HCT116 (cell line): ENCODE results near the gene ELOVL5. TPM values are rescaled to one million over a fixed set of nuclear protein-coding genes. Genes with fewer than 3 reads are reported as not detected.

Experiments
- ATAC-seq: fragments of 200-7000 bp; cut with Tn5 transposase; 2 replicates; pipeline ENCODE4 v1.9.1; 2020; ENCODE audit warnings: mild to moderate bottlenecking, moderate library complexity
- BruUV-seq: library from RNA; stranded (reverse); fragments of 400-500 nt; replicated peaks from 2 replicates; lab custom pipeline; 2021; lab: Mats Ljungman, UMichigan
- CTCF ChIA-PET: fragments of 300-600 bp; sonication (Branson Sonifier 250); formaldehyde crosslinking; loops from one replicate; lab custom pipeline; 2021; ENCODE audit warnings: antibody characterized with exemption; lab: Charles Lee
- POLR2A ChIA-PET: fragments of 300-600, 350-600 bp; sonication (Branson Sonifier 250); formaldehyde crosslinking; loops from one replicate; lab custom pipeline; 2021; ENCODE audit warnings: antibody characterized with exemption; lab: Charles Lee
- RAD21 ChIA-PET, 2 experiments: fragments of 300-600 bp; sonication (Branson Sonifier 250); formaldehyde crosslinking; loops; one replicate each; lab custom pipeline; 2023; ENCODE audit warnings: low total read pairs in 2 of 2; ENCODE audit not compliant: uncharacterized antibody in 2 of 2, unreplicated experiment in 2 of 2, low non-redundant PET in 1 of 2; lab: Charles Lee
- DNase-seq: peaks from one replicate; pipeline ENCODE4 v3.0.0-alpha.2; 2010; ENCODE audit warnings: low read depth, low spot score
- H2AFZ ChIP-seq: fragments of 200-600 bp; shearing (Covaris generic), sonication (generic); 2 replicates; pipeline ENCODE4 v1.6.1; 2017; ENCODE audit warnings: low read depth, mixed run types, mixed read lengths, antibody characterized with exemption, low read length; ENCODE audit not compliant: poor library complexity, severe bottlenecking
- H3K27ac ChIP-seq: 2 replicates; pipeline ENCODE4 v1.5.1; 2012; ENCODE audit warnings: low read depth, low read length
- H3K27me3 ChIP-seq: fragments of 200-600 bp; sonication (generic); 2 replicates; pipeline ENCODE4 v1.6.1; 2016; ENCODE audit warnings: mixed run types, low read length, mixed read lengths; ENCODE audit not compliant: insufficient read depth
- H3K36me3 ChIP-seq, 2 experiments: fragments of 200-500 bp in 1 of 2; fragments of 200-600 bp in 1 of 2; sonication (Bioruptor generic) in 1 of 2; sonication (generic) in 1 of 2; 2 replicates each; pipeline versions ENCODE4 v1.5.1 to v1.6.1; 2014 to 2016; ENCODE audit warnings: low read length in 2 of 2, inconsistent platforms in 1 of 2, mixed read lengths in 1 of 2, mixed run types in 1 of 2; ENCODE audit not compliant: insufficient read depth in 2 of 2, control insufficient read depth in 1 of 2
- H3K4me1 ChIP-seq, 2 experiments: fragments of 200-600 bp in 1 of 2; sonication (generic) in 1 of 2; 2 replicates each; pipeline versions ENCODE4 v1.5.1 to v1.6.1; 2012 to 2017; ENCODE audit warnings: low read length in 2 of 2, inconsistent platforms in 1 of 2, mild to moderate bottlenecking in 1 of 2, mixed read lengths in 1 of 2, mixed run types in 1 of 2, moderate library complexity in 1 of 2; ENCODE audit not compliant: insufficient read depth in 2 of 2, control insufficient read depth in 1 of 2
- H3K4me2 ChIP-seq: fragments of 200-600 bp; sonication (generic); 2 replicates; pipeline ENCODE4 v1.6.1; 2017; ENCODE audit warnings: mixed run types, low read length, mixed read lengths
- H3K4me3 ChIP-seq, 2 experiments: fragments of 200-600 bp in 1 of 2; sonication (generic) in 1 of 2; replicated peaks in 1 of 2; 2 replicates each; pipeline ENCODE4 v1.5.1; 2011 to 2016; ENCODE audit warnings: low read length in 2 of 2, control low read depth in 1 of 2, low read depth in 1 of 2, mild to moderate bottlenecking in 1 of 2, mixed read lengths in 1 of 2, mixed run types in 1 of 2
- H3K79me2 ChIP-seq: fragments of 200-600 bp; sonication (generic); 2 replicates; pipeline ENCODE4 v1.6.1; 2017; ENCODE audit warnings: mild to moderate bottlenecking, mixed run types, low read length, moderate library complexity, mixed read lengths; ENCODE audit not compliant: insufficient read depth
- H3K9ac ChIP-seq: fragments of 200-600 bp; sonication (generic); 2 replicates; pipeline ENCODE4 v1.6.1; 2016; ENCODE audit warnings: low read length, mixed read lengths
- H3K9me2 ChIP-seq: fragments of 200-600 bp; sonication (generic), shearing (Covaris generic); 2 replicates; pipeline ENCODE4 v1.6.1; 2017; ENCODE audit warnings: mixed run types, mild to moderate bottlenecking, moderate library complexity; ENCODE audit not compliant: insufficient read depth
- H3K9me3 ChIP-seq, 2 experiments: fragments of 200-500 bp in 1 of 2; fragments of 200-600 bp in 1 of 2; sonication (Bioruptor generic) in 1 of 2; sonication (generic) in 1 of 2; 2 replicates each; pipeline ENCODE4 v1.6.1; 2014 to 2017; ENCODE audit warnings: low read length in 2 of 2, mixed read lengths in 2 of 2, inconsistent platforms in 1 of 2, low read depth in 1 of 2, mild to moderate bottlenecking in 1 of 2, mixed run types in 1 of 2, moderate library complexity in 1 of 2; ENCODE audit not compliant: control insufficient read depth in 1 of 2, insufficient read depth in 1 of 2
- H4K20me1 ChIP-seq: fragments of 200-600 bp; sonication (generic), shearing (Covaris generic); 2 replicates; pipeline ENCODE4 v1.6.1; 2017; ENCODE audit warnings: mixed run types, mild to moderate bottlenecking, moderate library complexity; ENCODE audit not compliant: insufficient read depth
- ATF3 ChIP-seq: IDR thresholded peaks from 2 replicates; pipeline ENCODE4 v1.6.1; 2012
- CBX3 ChIP-seq: IDR thresholded peaks from 2 replicates; pipeline ENCODE4 v1.6.1; 2012; ENCODE audit warnings: low read depth
- CEBPB ChIP-seq: IDR thresholded peaks from 2 replicates; pipeline ENCODE4 v1.6.1; 2012; ENCODE audit warnings: low read depth
- CTCF ChIP-seq, 3 experiments: fragments of 200-600 bp in 1 of 3; sonication (generic) in 1 of 3; IDR thresholded peaks in 2 of 3; conservative IDR thresholded peaks in 1 of 3; 2 replicates each; pipeline ENCODE4 v1.5.1; 2012 to 2017; ENCODE audit warnings: low read depth in 2 of 3, low read length in 2 of 3, antibody characterized with exemption in 1 of 3, borderline replicate concordance in 1 of 3, control low read depth in 1 of 3, mild to moderate bottlenecking in 1 of 3, mixed read lengths in 1 of 3, mixed run types in 1 of 3, moderate library complexity in 1 of 3; ENCODE audit not compliant: insufficient read depth in 1 of 3
- EGR1 ChIP-seq: IDR thresholded peaks from 2 replicates; pipeline ENCODE4 v1.6.1; 2012; ENCODE audit warnings: low read depth
- EZH2 ChIP-seq: fragments of 200-600 bp; sonication (generic); IDR thresholded peaks from 2 replicates; pipeline ENCODE4 v1.6.1; 2017; ENCODE audit warnings: antibody characterized with exemption, mixed run types
- EZH2phosphoT487 ChIP-seq: fragments of 200-600 bp; IDR thresholded peaks from 2 replicates; pipeline ENCODE4 v1.6.1; 2018; ENCODE audit warnings: antibody characterized with exemption, borderline replicate concordance
- FOSL1 ChIP-seq: IDR thresholded peaks from 2 replicates; pipeline ENCODE4 v1.6.1; 2012; ENCODE audit warnings: low read depth
- POLR2A ChIP-seq: IDR thresholded peaks from 2 replicates; pipeline ENCODE4 v1.7.0; 2011; ENCODE audit warnings: borderline replicate concordance; ENCODE audit not compliant: insufficient read depth, insufficient read length; ENCODE audit errors: extremely low read depth
- RAD21 ChIP-seq: IDR thresholded peaks from 2 replicates; pipeline ENCODE4 v1.6.1; 2012; ENCODE audit warnings: low read depth, mild to moderate bottlenecking
- REST ChIP-seq: IDR thresholded peaks from 2 replicates; pipeline ENCODE4 v1.6.1; 2012; ENCODE audit warnings: low read depth
- SIN3A ChIP-seq: IDR thresholded peaks from 2 replicates; pipeline ENCODE4 v1.6.1; 2012; ENCODE audit warnings: low read depth
- SP1 ChIP-seq: IDR thresholded peaks from 2 replicates; pipeline ENCODE4 v1.6.1; 2012; ENCODE audit warnings: low read depth
- SRF ChIP-seq: IDR thresholded peaks from 2 replicates; pipeline ENCODE4 v1.6.1; 2012; ENCODE audit warnings: low read depth
- TCF7L2 ChIP-seq: IDR thresholded peaks from 2 replicates; pipeline ENCODE4 v1.7.0; 2011; ENCODE audit warnings: borderline replicate concordance, inconsistent platforms; ENCODE audit not compliant: insufficient read depth, insufficient read length; ENCODE audit errors: extremely low read depth
- ZFX ChIP-seq: fragments of 450-650 bp; IDR thresholded peaks from 2 replicates; pipeline ENCODE4 v1.6.1; 2017
- intact Hi-C: fragments of 100-400 bp; cut with micrococcal nuclease; formaldehyde crosslinking; loops from 2 replicates; pipeline ENCODE4 v1.10.0; 2022
- total RNA-seq: library from RNA; stranded (reverse); gene quantifications from one replicate; pipeline ENCODE4 v1.2.1, GENCODE V29; 2021; ENCODE audit not compliant: unreplicated experiment
- TF ChIP-seq, protein P1 (sequence below): IDR thresholded peaks from 2 replicates; pipeline ENCODE4 v1.6.1; 2011; ENCODE audit warnings: mild to moderate bottlenecking, low read length, moderate library complexity; ENCODE audit not compliant: insufficient replicate concordance; ENCODE audit errors: extremely low read depth
- TF ChIP-seq, protein P2 (sequence below): IDR thresholded peaks from 2 replicates; pipeline ENCODE4 v1.6.1; 2012

The ELOVL5 gene
- total RNA-seq, 1 experiment from 2014 or later: 85.3 TPM

DNA sequence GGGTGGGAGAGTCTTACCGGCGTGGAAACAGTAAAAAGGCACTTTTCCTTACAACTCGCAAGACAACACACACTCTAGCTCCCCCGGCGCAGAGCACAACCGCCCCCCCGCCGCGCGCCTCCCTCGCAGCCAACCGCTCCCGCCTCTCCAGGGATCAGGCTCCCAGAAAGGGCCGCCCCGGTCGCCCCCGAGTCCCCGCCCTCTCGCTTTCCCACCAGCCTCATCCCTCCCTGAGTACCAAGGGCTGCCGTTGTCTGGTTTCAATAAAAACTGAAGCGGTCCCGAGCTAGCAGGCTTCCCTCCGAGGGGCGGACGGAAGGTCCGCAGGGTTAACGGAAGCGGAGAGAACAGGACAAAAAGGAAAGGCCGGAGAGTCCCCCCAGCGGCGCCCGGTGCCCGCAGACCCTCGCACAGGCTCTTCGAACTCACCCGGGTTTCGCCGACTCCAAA, 804 bp downstream of the ELOVL5 start (continued):
- TF ChIP-seq, protein P1, sequence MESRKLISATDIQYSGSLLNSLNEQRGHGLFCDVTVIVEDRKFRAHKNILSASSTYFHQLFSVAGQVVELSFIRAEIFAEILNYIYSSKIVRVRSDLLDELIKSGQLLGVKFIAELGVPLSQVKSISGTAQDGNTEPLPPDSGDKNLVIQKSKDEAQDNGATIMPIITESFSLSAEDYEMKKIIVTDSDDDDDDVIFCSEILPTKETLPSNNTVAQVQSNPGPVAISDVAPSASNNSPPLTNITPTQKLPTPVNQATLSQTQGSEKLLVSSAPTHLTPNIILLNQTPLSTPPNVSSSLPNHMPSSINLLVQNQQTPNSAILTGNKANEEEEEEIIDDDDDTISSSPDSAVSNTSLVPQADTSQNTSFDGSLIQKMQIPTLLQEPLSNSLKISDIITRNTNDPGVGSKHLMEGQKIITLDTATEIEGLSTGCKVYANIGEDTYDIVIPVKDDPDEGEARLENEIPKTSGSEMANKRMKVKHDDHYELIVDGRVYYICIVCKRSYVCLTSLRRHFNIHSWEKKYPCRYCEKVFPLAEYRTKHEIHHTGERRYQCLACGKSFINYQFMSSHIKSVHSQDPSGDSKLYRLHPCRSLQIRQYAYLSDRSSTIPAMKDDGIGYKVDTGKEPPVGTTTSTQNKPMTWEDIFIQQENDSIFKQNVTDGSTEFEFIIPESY: no peak
- no peak for TF ChIP-seq EGR1

- Histone ChIP-seq H3K9me3 (no peaks in the 10 kb centered on the region), H3K27ac (no peak overlapping the region), H3K4me3 (peak overlapping the region; percentile 78 to 83), H3K36me3 (peaks cover 0 to 3% of the 10 kb centered on the region in 2 experiments; a peak in 1 of 4 replicates), H3K9ac (peak overlapping the region; percentile 77), H2AFZ (no peak overlapping the region), H3K79me2 (peaks cover 61% of the 10 kb centered on the region), H3K4me2 (peak overlapping the region; percentile 78), H3K27me3 (no peaks in the 10 kb centered on the region), H3K9me2 (no peaks in the 10 kb centered on the region), H3K4me1 (peaks cover 8 to 15% of the 10 kb centered on the region in 2 experiments; a peak in 3 of 4 replicates), H4K20me1 (peaks cover 3% of the 10 kb centered on the region; the same call in 1 of the 2 replicates)
- ChIA-PET RAD21 (interaction anchor here in 1 of 2 experiments (0.6 kb wide), 1 partner anchor 53 kb away, joined by 3 read pairs; no protein-coding TSS in a partner anchor), POLR2A (no interaction called here), CTCF (no interaction called here)
- DNase-seq: no peak
- intact Hi-C loops: no loop called here
- ATAC-seq: no peak
- BruUV-seq: no TSS peak
- no peak for TF ChIP-seq EGR1
- TF ChIP-seq SRF: no peak
- no peak for TF ChIP-seq ATF3
- TF ChIP-seq EZH2: no peak
- TF ChIP-seq RAD21: no peak
- no peak for TF ChIP-seq CTCF (IDR thresholded peaks at IDR 0.05 in 2 of 3, conservative IDR thresholded peaks at IDR 0.05 in 1 of 3; ENCODE audit: borderline replicate concordance in 1 of 3, insufficient read depth in 1 of 3, low read depth in 2 of 3, low read length in 2 of 3)
- no peak for TF ChIP-seq POLR2A
- TF ChIP-seq FOSL1: no peak
- TF ChIP-seq, protein P2, sequence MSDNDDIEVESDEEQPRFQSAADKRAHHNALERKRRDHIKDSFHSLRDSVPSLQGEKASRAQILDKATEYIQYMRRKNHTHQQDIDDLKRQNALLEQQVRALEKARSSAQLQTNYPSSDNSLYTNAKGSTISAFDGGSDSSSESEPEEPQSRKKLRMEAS: no peak
- TF ChIP-seq CEBPB: no peak
- no peak for TF ChIP-seq SIN3A
- no peak for TF ChIP-seq TCF7L2
- TF ChIP-seq REST: no peak
- no peak for TF ChIP-seq EZH2phosphoT487
- no peak for TF ChIP-seq SP1
- TF ChIP-seq ZFX: no peak
- TF ChIP-seq CBX3: no peak
Observed at GRCh38 chr6:53347250-53347920, 1.4 kb downstream of the ELOVL5 start.
